Fibroblast of lung (primary cell): ENCODE data around the gene PNPO. TPM values are rescaled to one million over a fixed set of nuclear protein-coding genes. Genes with fewer than 3 reads are reported as not detected.

ENCODE experiments used
- DNase-seq, 2 donors: peaks; one replicate each; pipeline versions ENCODE4 v3.0.0 to v3.0.0-alpha.2; 2010; ENCODE audit warnings: low read depth in 2 of 2
- H2AFZ ChIP-seq: 2 replicates; pipeline ENCODE4 v1.5.1; 2012; ENCODE audit warnings: low read length, control low read depth, inconsistent platforms
- H3K27ac ChIP-seq: 2 replicates; pipeline ENCODE4 v1.5.1; 2011; ENCODE audit warnings: low read length, control low read depth; ENCODE audit not compliant: insufficient read depth
- H3K27me3 ChIP-seq: 2 replicates; pipeline ENCODE4 v1.5.1; 2011; ENCODE audit warnings: mild to moderate bottlenecking, low read length; ENCODE audit not compliant: control insufficient read depth, insufficient read depth
- H3K36me3 ChIP-seq: 2 replicates; pipeline ENCODE4 v1.5.1; 2011; ENCODE audit warnings: low read length; ENCODE audit not compliant: control insufficient read depth, insufficient read depth
- H3K4me1 ChIP-seq: 2 replicates; pipeline ENCODE4 v1.5.1; 2011; ENCODE audit warnings: low read length; ENCODE audit not compliant: control insufficient read depth, insufficient read depth; ENCODE audit errors: extremely low read depth
- H3K4me2 ChIP-seq: 2 replicates; pipeline ENCODE4 v1.5.1; 2011; ENCODE audit warnings: low read length, control low read depth; ENCODE audit not compliant: insufficient read depth; ENCODE audit errors: extremely low read depth
- H3K4me3 ChIP-seq, 4 experiments: fragments of 200-600 bp in 1 of 4; sonication (generic) in 1 of 4; replicated peaks in 1 of 4; 2 replicates each; pipeline ENCODE4 v1.5.1; 2011 to 2016; ENCODE audit warnings: low read length in 4 of 4, low read depth in 3 of 4, mild to moderate bottlenecking in 3 of 4, control low read depth in 2 of 4, inconsistent platforms in 1 of 4, mixed read lengths in 1 of 4; ENCODE audit not compliant: insufficient read depth in 1 of 4; ENCODE audit errors: control extremely low read depth in 1 of 4
- H3K79me2 ChIP-seq: 2 replicates; pipeline ENCODE4 v1.5.1; 2012; ENCODE audit warnings: mild to moderate bottlenecking, low read length, inconsistent platforms; ENCODE audit not compliant: control insufficient read depth, insufficient read depth
- H3K9ac ChIP-seq: 2 replicates; pipeline ENCODE4 v1.5.1; 2011; ENCODE audit warnings: mild to moderate bottlenecking, low read length, control low read depth; ENCODE audit not compliant: insufficient read depth
- H3K9me3 ChIP-seq: 2 replicates; pipeline ENCODE4 v1.5.1; 2012; ENCODE audit warnings: low read depth, low read length; ENCODE audit not compliant: control insufficient read depth, insufficient read depth
- H4K20me1 ChIP-seq: 2 replicates; pipeline ENCODE4 v1.5.1; 2011; ENCODE audit warnings: low read length; ENCODE audit not compliant: control insufficient read depth, insufficient read depth; ENCODE audit errors: extremely low read depth
- CTCF ChIP-seq, 2 donors: IDR thresholded peaks in 1 of 2; conservative IDR thresholded peaks in 1 of 2; 1 replicate in 1 of 2; 2 replicates in 1 of 2; pipeline ENCODE4 v1.5.1; 2011 to 2012; ENCODE audit warnings: low read length in 2 of 2, control low read depth in 1 of 2, inconsistent platforms in 1 of 2, low read depth in 1 of 2, mild to moderate bottlenecking in 1 of 2
- EZH2 ChIP-seq: IDR thresholded peaks from 2 replicates; pipeline ENCODE4 v1.5.1; 2012; ENCODE audit warnings: low read length, control low read depth, mild to moderate bottlenecking; ENCODE audit errors: missing control alignments
- polyA plus RNA-seq, 2 donors: library from polyadenylated mRNA; depleted of rRNA in 1 of 2; stranded (reverse) in 1 of 2; unstranded in 1 of 2; fragments of >200 nt; gene quantifications; 2 replicates each; pipeline ENCODE4 v1.2.1, GENCODE V29; 2011 to 2012; ENCODE audit warnings: missing spikeins in 1 of 2
- total RNA-seq: library from RNA; depleted of rRNA; stranded (reverse); fragments of >200 nt; gene quantifications from 2 replicates; pipeline ENCODE4 v1.2.1, GENCODE V29; 2014

PNPO gene
- total and polyA plus RNA-seq, 2 donors (not counting 1 experiment from before 2014, with no cell fraction given) = 25.7 to 26.6 TPM

- peaks cover 1% of the 10 kb centered on the region for H3K36me3 ChIP-seq
- peak overlapping the region; percentile 100 for H3K4me2 ChIP-seq
- H4K20me1 ChIP-seq = no peaks in the 10 kb centered on the region
- H2AFZ ChIP-seq = peak overlapping the region; percentile 65
- no peaks in the 10 kb centered on the region for H3K9me3 ChIP-seq
- peak overlapping the region; percentile 89 for H3K9ac ChIP-seq
- peaks cover 3% of the 10 kb centered on the region for H3K79me2 ChIP-seq
- peaks cover 4% of the 10 kb centered on the region for H3K4me1 ChIP-seq
- TF ChIP-seq EZH2 (no peak), CTCF (conservative IDR thresholded peaks at IDR 0.05 in 1 of 2, IDR thresholded peaks at IDR 0.05 in 1 of 2; ENCODE audit: low read depth in 1 of 2, low read length in 2 of 2) (no peak)
- H3K4me3 ChIP-seq = peak overlapping the region; percentile 91 to 95 (median 92)
- DNase-seq = peak; percentile 8 to 20
- peak overlapping the region; percentile 92 for H3K27ac ChIP-seq
- H3K27me3 ChIP-seq = no peaks in the 10 kb centered on the region
Observed at GRCh38 chr17:47896672-47897490, 44.5 kb upstream of the PNPO start.

- H3K27ac ChIP-seq = no peak overlapping the region
- peak overlapping the region in 3 of 4 experiments; percentile 91 to 95 (median 92) for H3K4me3 ChIP-seq
- H3K79me2 ChIP-seq = peaks cover 3% of the 10 kb centered on the region
Observed at GRCh38 chr17:47897561-47897960, 43.8 kb upstream of the PNPO start.

More at GRCh38 chr17:47897561-47897960, 43.8 kb upstream of the PNPO start:
- Histone ChIP-seq H3K4me1 (peaks cover 4% of the 10 kb centered on the region), H4K20me1 (no peaks in the 10 kb centered on the region), H3K4me2 (peak overlapping the region; percentile 100), H3K27me3 (no peaks in the 10 kb centered on the region), H3K9me3 (no peaks in the 10 kb centered on the region), H3K36me3 (peaks cover 1% of the 10 kb centered on the region), H3K9ac (no peak overlapping the region), H2AFZ (no peak overlapping the region)
- DNase-seq = peak in 1 of 2 donors; percentile 44
- TF ChIP-seq EZH2 = no peak
- no peak for TF ChIP-seq CTCF (conservative IDR thresholded peaks at IDR 0.05 in 1 of 2, IDR thresholded peaks at IDR 0.05 in 1 of 2; ENCODE audit: low read depth in 1 of 2, low read length in 2 of 2)
